Ovary (tissue), 9 donors: Measurements from ENCODE around the gene IGSF21. TPM values are rescaled to one million over a fixed set of nuclear protein-coding genes. Genes with fewer than 3 reads are reported as not detected.

Experiments used
- DNase-seq, 5 donors: peaks; one replicate each; pipeline ENCODE4 v3.0.0-alpha.2; 2019 to 2020
- H3K27ac ChIP-seq, 2 donors: fragments of 200-600 bp; one replicate each; pipeline versions ENCODE4 v1.5.1 to v1.8.0; 2019 to 2022
- H3K27me3 ChIP-seq: fragments of 200-600 bp; one replicate; pipeline ENCODE4 v1.8.0; 2022
- H3K36me3 ChIP-seq: fragments of 200-600 bp; sonication (generic); one replicate; pipeline ENCODE4 v1.5.1; 2019
- H3K4me1 ChIP-seq: one replicate; pipeline ENCODE4 v1.8.1; 2013; ENCODE audit warnings: mild to moderate bottlenecking, moderate library complexity; ENCODE audit not compliant: insufficient read depth
- H3K4me3 ChIP-seq: fragments of 200-600 bp; sonication (generic); one replicate; pipeline ENCODE4 v1.5.1; 2017
- H3K9me3 ChIP-seq, 2 donors: fragments of 200-600 bp in 1 of 2; sonication (generic) in 1 of 2; one replicate each; pipeline versions ENCODE4 v1.5.1 to v1.8.1; 2013 to 2019; ENCODE audit warnings: mild to moderate bottlenecking in 1 of 2, moderate library complexity in 1 of 2
- EP300 ChIP-seq: sonication (generic); formaldehyde crosslinking; IDR thresholded peaks from one replicate; pipeline ENCODE4 v1.6.1; 2017; ENCODE audit warnings: antibody characterized with exemption
- POLR2A ChIP-seq: fragments of 450-650 bp; IDR thresholded peaks from one replicate; pipeline ENCODE4 v1.6.1; 2017; ENCODE audit warnings: antibody characterized with exemption, mild to moderate bottlenecking, moderate library complexity
- WGBS, 3 donors: extraction: QIAGEN DNeasy Blood & Tissue Kit in 1 of 3; methylation state at CpG; one replicate each; pipeline versions ENCODE4 v1.1.5 to v1.1.7; 2013 to 2017; 5-methylcytosine and 5-hydroxymethylcytosine counted together
- intact Hi-C, 4 donors: fragments of 100-400 bp; cut with DNase I; formaldehyde crosslinking; loops; one replicate each; pipeline versions ENCODE4 v1.11.0 to v1.15.1; 2022 to 2023
- polyA plus RNA-seq, 2 donors: library from polyadenylated mRNA; stranded (reverse); fragments of 200-250 nt in 1 of 2; fragments of 350-450 nt in 1 of 2; fragmentation: Illumina TruSeq in 1 of 2; extraction: RNeasy Lipid Tissue Mini Kit (QIAGEN cat#74804) in 1 of 2; gene quantifications; one replicate each; pipeline ENCODE4 v1.2.3, GENCODE V29; 2013 to 2014
- total RNA-seq, 7 donors: library from RNA; depleted of rRNA in 2 of 7; stranded (reverse); fragments of >200 nt in 2 of 7; fragmentation: NEBNext Ultra II Directional in 3 of 7; extraction: Animal tissue kit (Norgen Biotek cat#: 25700) in 3 of 7; gene quantifications; one replicate each; pipeline versions ENCODE4 v1.1.0 to v1.2.4, GENCODE V29; 2016 to 2023
- TF ChIP-seq, protein P1 (sequence below), 3 donors: fragments of 450-650 bp in 2 of 3; fragments of 200-600 bp in 1 of 3; IDR thresholded peaks; one replicate each; pipeline versions ENCODE4 v1.5.1 to v1.8.0; 2016 to 2022; ENCODE audit warnings: antibody characterized with exemption in 3 of 3, mild to moderate bottlenecking in 1 of 3
- donor health status: DM: no; HTN: no; CAD: no; lungs with moderate emphysema.
- donor health status: DM: no; HTN: no; CAD: no.
- donor health status: Bipolar disorder and iron deficiency.
- donor health status: DM: yes; HTN: yes; CAD: no.
- donor health status: DM: no; HTN: no; CAD: no.
- donor health status: DM: yes; HTN: yes; CAD: no.

Gene IGSF21
- total and polyA plus RNA-seq, 9 donors = 0.24 to 4.5 (median 1.3) TPM

- H3K4me1 ChIP-seq = no peaks in the 10 kb centered on the region
- H3K4me3 ChIP-seq = no peak overlapping the region
- no peaks in the 10 kb centered on the region for H3K36me3 ChIP-seq
- peaks cover 0 to 3% of the 10 kb centered on the region in 2 donors for H3K9me3 ChIP-seq
- no peak for TF ChIP-seq POLR2A
- TF ChIP-seq EP300 = no peak
- TF ChIP-seq, protein P1, sequence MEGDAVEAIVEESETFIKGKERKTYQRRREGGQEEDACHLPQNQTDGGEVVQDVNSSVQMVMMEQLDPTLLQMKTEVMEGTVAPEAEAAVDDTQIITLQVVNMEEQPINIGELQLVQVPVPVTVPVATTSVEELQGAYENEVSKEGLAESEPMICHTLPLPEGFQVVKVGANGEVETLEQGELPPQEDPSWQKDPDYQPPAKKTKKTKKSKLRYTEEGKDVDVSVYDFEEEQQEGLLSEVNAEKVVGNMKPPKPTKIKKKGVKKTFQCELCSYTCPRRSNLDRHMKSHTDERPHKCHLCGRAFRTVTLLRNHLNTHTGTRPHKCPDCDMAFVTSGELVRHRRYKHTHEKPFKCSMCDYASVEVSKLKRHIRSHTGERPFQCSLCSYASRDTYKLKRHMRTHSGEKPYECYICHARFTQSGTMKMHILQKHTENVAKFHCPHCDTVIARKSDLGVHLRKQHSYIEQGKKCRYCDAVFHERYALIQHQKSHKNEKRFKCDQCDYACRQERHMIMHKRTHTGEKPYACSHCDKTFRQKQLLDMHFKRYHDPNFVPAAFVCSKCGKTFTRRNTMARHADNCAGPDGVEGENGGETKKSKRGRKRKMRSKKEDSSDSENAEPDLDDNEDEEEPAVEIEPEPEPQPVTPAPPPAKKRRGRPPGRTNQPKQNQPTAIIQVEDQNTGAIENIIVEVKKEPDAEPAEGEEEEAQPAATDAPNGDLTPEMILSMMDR (IDR thresholded peaks at IDR 0.05) = no peak
- 30 to 46% (median 34%) methylated on average over 3 of the region's 3 CpGs for WGBS, 3 donors
- H3K27ac ChIP-seq = no peak overlapping the region
- DNase-seq = no peak
- no peaks in the 10 kb centered on the region for H3K27me3 ChIP-seq
- intact Hi-C loops = no loop called here
Observed at GRCh38 chr1:18316764-18317163, 209.2 kb downstream of the IGSF21 start.

- H3K9me3 ChIP-seq = no peaks in the 10 kb centered on the region
- no peak overlapping the region for H3K4me3 ChIP-seq
- TF ChIP-seq, protein P1 (IDR thresholded peaks at IDR 0.05) = no peak
- TF ChIP-seq POLR2A (no peak), EP300 (no peak)
- DNase-seq = no peak
- H3K4me1 ChIP-seq = no peaks in the 10 kb centered on the region
- no peak overlapping the region for H3K27ac ChIP-seq
- intact Hi-C loops = no loop called here
- no peaks in the 10 kb centered on the region for H3K27me3 ChIP-seq
- no peaks in the 10 kb centered on the region for H3K36me3 ChIP-seq
Observed at GRCh38 chr1:18319099-18319498, 211.5 kb downstream of the IGSF21 start.

DNA sequence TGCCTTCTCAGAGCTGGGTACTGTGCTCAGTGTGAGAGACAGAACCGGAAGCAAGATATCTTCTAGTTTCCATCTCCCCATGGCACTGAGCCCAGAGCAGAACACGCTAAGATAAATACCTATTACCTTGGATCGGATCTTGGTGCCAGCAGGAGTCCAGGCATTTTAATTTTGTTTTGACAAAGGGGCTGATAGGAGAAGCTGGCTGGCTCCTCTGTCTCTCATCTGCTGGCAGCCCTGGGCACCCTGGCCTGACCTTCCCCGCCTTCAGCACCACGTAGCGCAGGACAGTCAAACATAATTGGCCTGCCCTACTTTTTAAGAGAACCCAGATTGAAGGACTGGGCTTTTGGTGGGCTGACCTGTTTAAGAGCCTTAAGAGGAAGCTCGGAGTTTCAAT lies 212.5 kb downstream of the IGSF21 start:
- intact Hi-C loops = no loop called here
- no peak for TF ChIP-seq POLR2A
- TF ChIP-seq, protein P1 (IDR thresholded peaks at IDR 0.05) = no peak
- no peak for TF ChIP-seq EP300
- H3K27ac ChIP-seq = no peak overlapping the region
- H3K36me3 ChIP-seq = no peaks in the 10 kb centered on the region
- 17 to 19% (median 19%) methylated on average over 7 of the region's 7 CpGs for WGBS, 3 donors
- H3K4me1 ChIP-seq = no peaks in the 10 kb centered on the region
- H3K27me3 ChIP-seq = no peaks in the 10 kb centered on the region
- no peak for DNase-seq
- H3K9me3 ChIP-seq = no peaks in the 10 kb centered on the region
- no peak overlapping the region for H3K4me3 ChIP-seq

DNA sequence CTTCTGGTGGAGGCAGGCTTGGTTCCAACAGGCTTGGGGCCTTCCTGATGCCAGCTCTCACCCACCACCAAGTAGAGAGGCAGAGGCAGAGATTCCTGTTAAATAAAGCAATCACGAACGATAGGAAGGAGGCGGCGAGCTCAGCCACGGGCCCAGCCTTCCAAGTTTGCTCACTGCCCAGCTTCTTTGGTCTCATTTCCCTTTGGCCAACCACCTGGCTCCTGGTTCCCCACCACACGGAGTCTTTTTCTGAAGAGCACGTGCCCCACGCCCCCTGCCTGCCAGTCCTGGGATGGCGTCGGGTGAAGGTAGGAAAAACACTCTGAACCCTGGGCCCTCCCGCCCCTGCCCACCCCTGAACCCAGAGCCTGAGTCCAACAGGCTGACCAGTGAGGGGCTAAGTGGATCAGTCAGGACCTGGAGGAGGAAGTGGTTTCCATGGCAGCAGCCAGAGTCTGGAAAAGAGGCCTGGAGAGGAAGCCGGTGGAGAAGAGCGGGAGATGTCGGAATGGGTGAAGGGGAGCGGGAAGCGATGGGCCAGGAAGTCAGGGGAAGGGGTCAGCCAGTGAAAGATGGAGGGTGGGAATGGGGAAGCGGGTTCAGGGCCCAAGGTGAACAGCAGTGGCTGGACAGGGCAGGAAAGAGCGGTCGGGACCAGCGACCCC lies 214.9 kb downstream of the IGSF21 start:
- no peak for DNase-seq
- 85 to 88% (median 88%) methylated on average over 20 of the region's 20 CpGs for WGBS, 3 donors

More for the DNA sequence above, 214.9 kb downstream of the IGSF21 start:
- H3K4me3 ChIP-seq = no peak overlapping the region
- no peaks in the 10 kb centered on the region for H3K9me3 ChIP-seq
- H3K27me3 ChIP-seq = no peaks in the 10 kb centered on the region
- intact Hi-C loops = no loop called here
- no peaks in the 10 kb centered on the region for H3K4me1 ChIP-seq
- TF ChIP-seq, protein P1 (IDR thresholded peaks at IDR 0.05) = no peak
- TF ChIP-seq EP300 (no peak), POLR2A (no peak)
- H3K36me3 ChIP-seq = no peaks in the 10 kb centered on the region
- no peak overlapping the region for H3K27ac ChIP-seq
